Fibroblast of the aortic adventitia (primary cell): ENCODE measurements around the gene QKI. TPM values are rescaled to one million over a fixed set of nuclear protein-coding genes. Genes with fewer than 3 reads are reported as not detected.

Experiments used
- DNase-seq: peaks from one replicate; pipeline ENCODE4 v3.0.0-alpha.2; 2010; ENCODE audit warnings: low read depth
- H3K4me3 ChIP-seq: 2 replicates; pipeline ENCODE4 v1.5.1; 2011; ENCODE audit warnings: low read depth, mild to moderate bottlenecking, control low read depth, low read length, moderate library complexity
- total RNA-seq: library from RNA; depleted of rRNA; stranded (reverse); fragments of >200 nt; gene quantifications from 2 replicates; pipeline ENCODE4 v1.2.3, GENCODE V29; 2012; ENCODE audit warnings: low replicate concordance
- TF ChIP-seq, protein P1 (sequence below): IDR thresholded peaks from 2 replicates; pipeline ENCODE4 v1.5.1; 2011; ENCODE audit warnings: mild to moderate bottlenecking, low read length, control low read depth, inconsistent platforms; ENCODE audit not compliant: insufficient read depth

Gene QKI
- total RNA-seq, 1 donor: 125 TPM

DNA sequence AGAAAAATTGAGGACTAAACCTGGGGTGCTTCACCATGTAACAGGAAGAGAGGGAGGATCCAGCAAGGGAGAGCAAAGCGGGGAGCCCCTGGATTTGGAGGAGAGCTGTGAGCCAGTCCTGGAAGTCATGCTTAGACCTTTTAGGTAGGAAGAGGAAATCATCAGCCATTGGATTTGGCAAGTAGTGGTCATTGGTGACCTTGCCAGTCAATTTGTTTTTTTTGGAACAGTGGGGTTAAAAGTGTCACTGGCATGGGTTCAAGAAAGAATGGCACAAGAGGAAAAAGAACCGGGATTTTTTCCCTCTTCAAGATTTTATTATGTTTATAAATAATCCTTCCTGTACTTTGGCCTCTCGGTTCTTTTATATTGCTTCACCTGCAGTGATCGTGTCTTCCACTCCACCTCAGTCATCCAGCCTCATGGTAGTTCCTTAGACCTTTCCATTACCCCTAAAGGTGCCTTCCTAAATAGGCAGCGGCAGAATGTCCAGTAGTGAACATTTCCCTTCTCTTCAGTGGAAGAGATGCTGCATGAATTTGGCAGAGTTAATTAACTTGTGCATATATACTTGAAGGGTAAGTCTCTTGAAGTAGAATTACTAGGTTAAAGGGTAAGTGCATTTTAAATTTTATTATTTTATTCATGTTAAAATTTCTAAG, 124.7 kb downstream of the QKI start:
- H3K4me3 ChIP-seq: no peak overlapping the region
- DNase-seq: no peak
- TF ChIP-seq, protein P1, sequence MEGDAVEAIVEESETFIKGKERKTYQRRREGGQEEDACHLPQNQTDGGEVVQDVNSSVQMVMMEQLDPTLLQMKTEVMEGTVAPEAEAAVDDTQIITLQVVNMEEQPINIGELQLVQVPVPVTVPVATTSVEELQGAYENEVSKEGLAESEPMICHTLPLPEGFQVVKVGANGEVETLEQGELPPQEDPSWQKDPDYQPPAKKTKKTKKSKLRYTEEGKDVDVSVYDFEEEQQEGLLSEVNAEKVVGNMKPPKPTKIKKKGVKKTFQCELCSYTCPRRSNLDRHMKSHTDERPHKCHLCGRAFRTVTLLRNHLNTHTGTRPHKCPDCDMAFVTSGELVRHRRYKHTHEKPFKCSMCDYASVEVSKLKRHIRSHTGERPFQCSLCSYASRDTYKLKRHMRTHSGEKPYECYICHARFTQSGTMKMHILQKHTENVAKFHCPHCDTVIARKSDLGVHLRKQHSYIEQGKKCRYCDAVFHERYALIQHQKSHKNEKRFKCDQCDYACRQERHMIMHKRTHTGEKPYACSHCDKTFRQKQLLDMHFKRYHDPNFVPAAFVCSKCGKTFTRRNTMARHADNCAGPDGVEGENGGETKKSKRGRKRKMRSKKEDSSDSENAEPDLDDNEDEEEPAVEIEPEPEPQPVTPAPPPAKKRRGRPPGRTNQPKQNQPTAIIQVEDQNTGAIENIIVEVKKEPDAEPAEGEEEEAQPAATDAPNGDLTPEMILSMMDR: no peak

DNA sequence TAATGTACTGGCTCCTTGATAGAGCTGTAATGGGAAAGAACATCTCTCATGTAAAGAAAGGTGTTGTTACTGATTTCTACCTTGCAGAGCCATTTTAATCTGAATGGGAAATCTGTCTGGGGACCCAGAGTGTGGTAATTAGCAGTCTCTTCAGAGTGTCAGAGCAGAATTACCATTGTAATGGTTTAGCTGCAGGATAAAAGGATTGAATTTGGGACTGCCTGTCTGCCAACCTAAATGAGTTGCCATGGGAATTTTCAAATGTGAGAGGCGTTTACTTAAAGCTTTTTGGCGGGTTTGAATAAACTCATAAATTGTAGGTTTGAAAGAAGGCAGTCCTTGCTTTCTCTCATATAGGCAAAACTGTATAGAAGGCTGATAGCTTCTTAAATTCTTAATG, 128.8 kb downstream of the QKI start:
- DNase-seq: no peak
- TF ChIP-seq, protein P1: no peak

DNA sequence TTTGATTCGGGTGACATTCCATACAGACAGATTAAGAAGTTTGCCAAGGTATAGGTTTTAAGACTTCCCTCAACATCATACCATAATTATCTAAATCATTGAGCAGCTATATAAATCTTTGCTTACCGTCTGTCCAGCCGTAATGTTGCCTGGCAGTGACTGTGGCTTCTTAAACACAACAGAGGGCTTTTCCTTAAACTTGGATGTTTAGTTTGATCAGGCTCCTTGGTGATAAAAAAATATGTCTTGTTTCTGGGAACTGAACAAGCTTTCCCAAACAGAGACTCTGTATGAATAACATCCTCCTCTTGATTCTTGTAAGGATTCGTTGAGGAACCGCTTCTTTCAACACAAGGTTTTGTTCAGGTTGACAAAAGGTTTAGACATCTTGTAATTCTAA, 130.9 kb downstream of the QKI start:
- no peak overlapping the region for H3K4me3 ChIP-seq
- no peak for DNase-seq
- TF ChIP-seq, protein P1: no peak

More for the DNA sequence above, 128.8 kb downstream of the QKI start:
- no peak overlapping the region for H3K4me3 ChIP-seq

DNA sequence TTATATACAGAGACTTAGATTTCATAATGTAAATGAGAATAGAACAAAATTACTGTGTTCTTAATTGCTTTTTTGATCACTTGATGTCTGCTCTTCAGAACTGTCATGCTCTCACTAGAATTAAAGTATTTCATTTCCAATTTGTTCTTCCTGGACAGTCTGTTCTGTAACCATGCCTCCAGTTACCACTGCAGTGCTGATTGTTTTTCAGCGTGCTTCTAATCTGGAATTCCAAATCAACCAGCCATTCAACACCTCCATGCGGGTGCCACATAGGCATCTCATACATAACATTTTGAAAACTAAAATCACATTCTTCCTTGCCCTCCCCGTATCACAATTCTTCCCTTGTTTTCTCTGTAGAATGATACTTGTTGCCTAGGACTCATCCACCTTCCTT, 132.8 kb downstream of the QKI start:
- TF ChIP-seq, protein P1: no peak
- no peak overlapping the region for H3K4me3 ChIP-seq
- DNase-seq: no peak

DNA sequence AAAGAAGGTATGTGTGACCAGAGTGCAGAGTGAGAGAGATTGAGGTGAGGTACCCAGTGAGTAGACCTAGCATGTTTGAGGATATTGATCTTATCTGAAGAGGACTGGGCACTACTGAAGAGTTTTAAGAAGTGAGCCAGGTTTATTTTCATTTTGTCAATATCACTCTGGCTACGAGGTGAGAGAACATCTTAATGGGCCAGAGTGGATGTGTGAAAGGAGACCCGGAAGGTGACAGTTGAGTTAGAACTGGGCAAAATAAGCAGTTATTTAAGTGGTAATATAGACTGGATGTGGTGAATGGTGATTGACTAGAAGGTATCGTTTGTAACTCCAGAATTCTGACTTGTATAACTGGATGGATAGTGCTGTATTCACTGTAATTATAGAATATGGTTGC, 134.1 kb downstream of the QKI start:
- no peak for DNase-seq
- TF ChIP-seq, protein P1: no peak
- no peak overlapping the region for H3K4me3 ChIP-seq

DNA sequence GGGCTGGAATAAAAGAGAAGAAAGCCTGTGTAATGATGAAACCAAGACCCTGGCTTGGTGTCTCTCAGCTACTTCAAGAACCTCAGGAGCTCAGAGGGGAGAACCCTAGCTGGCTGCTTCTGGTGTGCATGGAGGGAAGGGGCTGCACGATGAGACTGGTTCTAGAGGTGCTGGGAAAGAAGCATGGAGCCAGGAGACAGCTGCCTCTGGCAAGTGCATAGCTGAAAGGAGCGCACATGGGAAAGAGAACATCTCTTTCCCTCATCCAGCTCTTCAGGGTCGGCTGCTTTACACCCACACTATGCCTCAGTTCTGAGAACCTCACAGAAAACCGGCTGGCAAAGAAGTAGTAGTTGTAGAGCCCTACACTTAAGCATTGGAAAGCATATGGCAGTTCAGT, 139.5 kb downstream of the QKI start:
- DNase-seq: no peak
- TF ChIP-seq, protein P1: no peak

DNA sequence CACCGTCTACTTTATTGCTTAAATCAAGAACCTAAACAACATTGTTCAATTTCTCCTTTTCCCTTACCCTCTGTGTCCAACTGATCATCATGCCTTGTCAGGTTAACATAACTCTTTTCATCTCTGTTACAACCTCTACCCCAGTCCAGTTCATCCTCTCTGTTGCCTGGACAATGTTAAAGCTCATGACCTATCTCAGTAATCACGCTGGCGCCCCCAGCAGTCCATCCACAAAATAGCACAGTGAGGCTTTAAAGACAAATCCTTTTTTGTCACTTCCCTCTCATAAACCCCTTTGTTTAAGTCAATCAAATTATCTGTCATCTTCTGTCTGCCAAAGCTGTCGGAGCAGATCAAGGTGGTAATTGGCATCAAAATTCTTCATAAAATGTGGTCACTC, 140.1 kb downstream of the QKI start:
- DNase-seq: peak; percentile 53
- TF ChIP-seq, protein P1: peak; percentile 59
- H3K4me3 ChIP-seq: no peak overlapping the region

More for the DNA sequence above, 139.5 kb downstream of the QKI start:
- no peak overlapping the region for H3K4me3 ChIP-seq
